ENCODE measurements around the gene RILPL2.
"Not testable (repeated sequence)": the region's sequence is repeated elsewhere in the genome, so short reads cannot be mapped to it uniquely, and the experiment has no call there.

RILPL2 gene

DNA sequence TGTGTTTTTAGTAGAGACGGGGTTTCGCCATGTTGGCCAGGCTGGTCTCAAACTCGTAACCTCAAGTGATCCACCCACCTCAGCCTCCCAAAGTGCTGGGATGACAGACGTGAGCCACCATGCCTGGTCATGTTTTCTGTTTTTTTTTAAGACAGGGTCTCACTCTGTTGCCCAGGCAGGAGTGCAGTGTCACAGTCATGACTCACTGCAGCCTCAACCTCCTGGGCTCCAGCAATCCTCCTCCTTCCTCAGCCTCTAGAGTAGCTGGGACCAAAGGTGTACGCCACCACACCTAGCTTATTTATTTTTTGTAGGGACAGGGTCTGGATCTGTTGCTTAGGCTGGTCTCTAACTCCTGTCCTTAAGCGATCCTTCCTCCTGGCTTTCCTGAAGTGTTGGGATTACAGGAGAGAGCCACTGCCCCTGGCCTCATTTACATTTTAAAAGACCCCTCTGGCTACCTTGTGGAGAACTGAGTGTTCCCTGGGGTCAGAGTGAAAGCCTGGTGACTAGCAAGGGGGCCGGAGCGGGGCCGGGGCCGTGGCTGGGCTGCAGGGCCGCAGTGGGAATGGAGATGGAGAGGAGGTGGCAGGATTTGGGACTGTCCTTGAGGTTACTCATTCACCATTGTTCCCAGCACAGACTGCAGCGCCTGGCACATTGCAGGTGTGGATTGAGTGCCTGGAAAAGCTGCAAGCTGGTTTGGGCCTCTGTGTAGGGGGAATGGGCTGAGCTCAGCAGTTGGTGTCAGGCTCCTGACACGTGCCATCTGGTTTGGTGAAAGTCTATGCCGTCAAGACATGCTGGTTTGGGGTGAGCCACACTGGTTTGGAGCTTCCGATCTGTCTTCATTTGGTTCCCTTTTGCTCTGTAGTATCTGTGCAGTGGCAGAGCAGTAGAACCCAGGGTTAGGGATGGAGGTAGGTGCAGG is 34.5 kb downstream of the RILPL2 start:
- FAIRE-seq, result no peak

DNA sequence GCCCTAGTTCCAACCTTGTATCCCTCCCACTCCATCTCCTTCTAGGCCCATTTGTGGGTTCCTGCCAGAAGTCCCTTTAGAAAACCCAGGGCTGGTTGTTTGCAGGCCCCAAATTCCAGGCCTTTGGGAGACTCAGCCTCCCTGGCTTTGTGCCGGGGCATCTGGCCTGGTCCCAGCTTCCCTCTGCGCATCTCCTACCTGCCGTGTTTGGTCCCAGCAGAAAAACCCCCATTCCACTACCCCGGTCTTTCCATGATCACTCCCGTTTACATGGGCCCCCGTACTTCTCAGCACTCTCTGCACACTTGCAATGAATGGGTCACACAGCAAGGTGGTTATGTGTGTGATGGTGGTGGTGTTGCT is 37.2 kb downstream of the RILPL2 start:
- no peak for FAIRE-seq

DNA sequence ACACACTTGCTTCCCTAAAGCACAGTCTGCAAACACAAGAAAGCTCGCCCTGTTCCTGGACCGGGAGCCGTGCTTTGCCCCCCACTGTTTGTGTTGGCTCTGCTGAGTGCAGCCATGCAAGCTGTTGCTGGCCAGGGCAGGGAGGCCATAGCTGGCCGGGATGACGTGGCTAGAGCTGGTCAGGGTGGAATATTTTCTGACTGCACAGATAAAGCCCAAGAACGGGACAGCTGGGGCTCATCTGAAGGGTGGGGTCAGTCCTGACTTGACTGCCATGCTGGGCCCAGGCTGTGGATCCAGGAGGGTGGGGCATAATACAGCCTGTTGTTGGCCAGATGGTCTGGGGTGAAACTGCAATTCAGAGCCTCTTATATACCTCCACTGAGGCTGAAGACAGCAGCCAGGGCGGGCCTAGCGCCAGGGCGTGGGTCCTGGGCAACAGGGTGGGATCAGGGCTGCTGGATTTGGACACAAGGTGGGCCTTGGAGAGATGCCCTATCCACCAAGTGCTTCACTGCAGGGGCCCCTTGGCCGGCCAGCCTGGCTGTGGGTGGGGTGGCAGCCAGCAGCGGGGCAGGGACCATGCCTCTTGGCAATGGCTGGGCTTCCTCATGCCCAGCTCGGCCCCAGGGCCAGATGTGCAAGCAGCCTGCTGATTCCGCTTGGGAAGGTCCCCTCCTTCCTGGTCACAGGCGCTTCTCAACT is 37.8 kb downstream of the RILPL2 start:
- no peak for FAIRE-seq

DNA sequence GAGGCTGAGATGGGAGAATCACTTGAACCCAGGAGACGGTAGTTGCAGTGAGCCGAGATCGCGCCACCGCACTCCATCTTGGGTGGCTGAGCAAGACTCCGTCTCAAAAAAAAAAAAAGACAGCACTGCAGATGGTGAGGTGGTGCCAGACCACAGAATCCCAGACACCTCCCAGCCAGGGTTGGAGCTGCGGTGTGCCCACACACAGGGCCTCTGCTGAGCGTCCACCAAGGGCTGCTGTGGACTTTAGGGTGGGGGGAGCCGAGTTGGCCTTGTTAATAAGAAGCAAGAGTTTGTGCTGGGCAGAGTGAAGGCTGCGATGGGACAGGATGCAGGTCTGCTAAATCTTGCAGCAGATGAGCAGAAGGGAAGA is 38.3 kb downstream of the RILPL2 start:
- no peak for FAIRE-seq

DNA sequence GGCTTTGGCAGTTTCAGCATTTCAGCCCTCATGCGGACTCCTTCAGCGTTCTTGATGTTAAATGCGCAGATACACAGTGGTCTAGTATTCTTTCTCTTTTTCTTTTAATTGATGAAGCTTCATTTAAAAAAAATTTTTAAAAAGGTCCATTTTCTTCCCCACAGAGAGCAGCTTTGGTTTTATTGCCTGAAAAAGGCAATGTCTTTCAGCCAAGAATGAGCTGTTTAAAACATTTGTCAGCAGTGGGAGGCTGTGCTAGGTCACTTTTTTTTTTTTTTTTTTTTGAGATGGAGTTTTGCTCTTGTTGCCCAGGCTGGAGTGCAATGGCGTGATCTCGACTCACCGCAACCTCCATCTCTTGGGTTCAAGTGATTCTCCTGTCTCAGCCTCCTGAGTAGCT is 39.1 kb downstream of the RILPL2 start:
- FAIRE-seq, result no peak

DNA sequence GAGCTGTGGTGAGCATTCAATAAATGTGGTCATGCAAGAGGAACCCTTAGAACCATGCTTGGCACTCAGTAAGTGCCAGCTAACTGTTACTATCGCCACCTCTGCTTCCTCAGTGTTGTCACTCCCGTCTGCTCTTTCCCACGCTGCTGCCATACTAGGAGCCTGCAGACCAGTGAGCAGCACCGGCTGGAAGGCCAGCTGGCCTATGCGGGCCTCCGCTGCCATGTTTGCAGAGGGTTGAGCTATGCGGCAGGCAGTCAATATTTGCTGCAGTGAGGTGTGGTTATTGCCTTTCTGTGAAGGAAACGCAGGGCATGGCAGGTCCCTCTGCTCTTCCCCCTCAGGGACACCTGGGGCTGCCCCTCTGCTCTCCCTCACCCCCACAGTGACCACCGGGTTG is 39.5 kb downstream of the RILPL2 start:
- FAIRE-seq, result no peak

DNA sequence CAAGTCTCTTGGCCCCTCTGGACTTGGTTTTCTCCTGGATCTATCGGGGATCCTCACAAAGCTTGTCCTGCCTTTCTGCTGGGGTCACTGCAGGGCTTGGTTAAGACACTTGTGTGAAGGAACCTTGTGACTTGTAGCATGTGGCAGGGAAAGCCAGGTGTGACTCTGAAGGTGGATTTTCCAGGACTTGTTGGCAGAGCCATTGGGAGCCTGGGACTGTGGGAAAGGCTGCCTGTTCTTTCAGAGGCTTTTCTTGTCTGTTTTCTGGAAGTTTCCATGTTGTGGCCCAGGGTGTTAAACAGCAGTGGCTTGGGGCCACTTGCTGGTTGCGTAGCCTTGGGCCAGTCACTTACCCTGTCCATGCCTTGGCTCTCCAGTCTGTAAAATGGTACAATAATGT is 39.9 kb downstream of the RILPL2 start:
- no peak for FAIRE-seq

DNA sequence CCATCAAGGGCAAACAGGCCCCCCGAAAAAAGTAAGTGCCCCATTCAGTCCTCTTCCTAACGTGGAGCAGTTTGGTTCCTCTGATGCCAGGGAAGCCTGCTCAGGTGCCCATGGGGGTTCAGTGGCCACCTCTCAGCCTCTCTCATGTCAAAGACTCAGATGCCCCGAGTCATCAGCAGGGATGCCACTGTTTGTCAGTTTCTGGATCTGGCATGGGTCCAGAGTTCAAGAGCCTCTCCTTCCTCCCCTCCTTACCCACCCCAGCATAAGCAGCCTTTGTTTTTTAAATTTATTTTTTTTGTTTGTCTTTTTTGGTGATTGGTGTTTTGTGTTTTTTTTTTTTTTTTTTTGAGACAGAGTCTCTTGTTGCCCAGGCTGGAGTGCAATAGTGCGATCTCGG is 41.2 kb downstream of the RILPL2 start:
- no peak for FAIRE-seq

DNA sequence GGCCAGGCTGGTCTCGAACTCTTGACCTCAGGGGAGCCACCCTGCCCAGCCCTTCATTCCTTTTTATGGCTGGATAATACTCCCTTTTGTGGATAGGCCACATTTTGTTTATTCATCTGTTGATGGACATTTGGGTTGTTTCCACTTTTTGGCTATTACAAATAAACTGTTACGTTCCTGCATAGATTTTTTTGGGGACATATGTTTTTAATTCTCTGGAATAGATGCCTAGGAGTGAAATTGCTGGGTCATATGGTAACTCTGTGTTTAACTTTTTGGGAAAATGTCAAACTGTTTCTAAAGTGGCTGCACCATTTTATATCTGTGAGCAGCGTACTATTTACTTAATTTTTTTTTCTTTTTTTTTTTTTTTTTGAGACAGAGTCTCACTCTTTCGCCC is 42.7 kb downstream of the RILPL2 start:
- FAIRE-seq, result no peak

DNA sequence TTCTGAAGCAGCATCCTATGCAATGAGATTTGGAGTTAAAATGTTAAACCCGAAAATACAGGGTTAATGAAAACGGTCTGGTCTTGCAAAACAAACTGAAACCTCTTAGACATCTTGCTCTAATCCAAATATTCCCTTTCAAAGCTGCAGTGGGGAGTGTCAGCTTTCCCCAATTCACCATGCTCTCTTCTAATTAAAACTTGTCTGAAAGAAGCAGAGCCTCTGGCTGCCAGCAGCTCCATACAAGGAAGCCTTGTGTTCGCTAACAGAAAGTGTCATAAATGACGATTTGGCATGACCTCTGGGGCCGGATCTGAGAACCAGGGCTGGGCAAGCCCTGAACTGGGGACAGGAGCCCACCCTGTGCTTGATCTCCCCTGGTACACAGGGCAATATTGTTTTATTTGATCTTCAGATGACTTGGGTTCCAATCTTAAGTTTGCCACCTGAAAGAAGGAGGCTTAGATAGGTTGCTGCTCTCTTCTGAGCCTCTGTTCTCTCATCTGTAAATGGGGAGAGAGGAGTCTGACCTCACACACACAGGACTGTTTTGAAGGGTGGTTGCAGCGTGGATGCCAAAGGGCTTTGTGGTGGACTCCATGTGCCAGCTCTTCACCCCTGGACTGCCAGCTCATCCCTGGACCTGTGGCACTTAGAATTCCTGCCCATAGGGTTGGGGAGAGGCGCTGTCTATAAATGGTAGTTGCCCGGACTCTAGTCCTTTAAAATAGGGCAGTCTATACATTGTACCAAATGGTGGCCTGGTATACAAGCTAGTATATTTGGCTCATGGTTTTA is 44.7 kb downstream of the RILPL2 start:
- no peak for FAIRE-seq

DNA sequence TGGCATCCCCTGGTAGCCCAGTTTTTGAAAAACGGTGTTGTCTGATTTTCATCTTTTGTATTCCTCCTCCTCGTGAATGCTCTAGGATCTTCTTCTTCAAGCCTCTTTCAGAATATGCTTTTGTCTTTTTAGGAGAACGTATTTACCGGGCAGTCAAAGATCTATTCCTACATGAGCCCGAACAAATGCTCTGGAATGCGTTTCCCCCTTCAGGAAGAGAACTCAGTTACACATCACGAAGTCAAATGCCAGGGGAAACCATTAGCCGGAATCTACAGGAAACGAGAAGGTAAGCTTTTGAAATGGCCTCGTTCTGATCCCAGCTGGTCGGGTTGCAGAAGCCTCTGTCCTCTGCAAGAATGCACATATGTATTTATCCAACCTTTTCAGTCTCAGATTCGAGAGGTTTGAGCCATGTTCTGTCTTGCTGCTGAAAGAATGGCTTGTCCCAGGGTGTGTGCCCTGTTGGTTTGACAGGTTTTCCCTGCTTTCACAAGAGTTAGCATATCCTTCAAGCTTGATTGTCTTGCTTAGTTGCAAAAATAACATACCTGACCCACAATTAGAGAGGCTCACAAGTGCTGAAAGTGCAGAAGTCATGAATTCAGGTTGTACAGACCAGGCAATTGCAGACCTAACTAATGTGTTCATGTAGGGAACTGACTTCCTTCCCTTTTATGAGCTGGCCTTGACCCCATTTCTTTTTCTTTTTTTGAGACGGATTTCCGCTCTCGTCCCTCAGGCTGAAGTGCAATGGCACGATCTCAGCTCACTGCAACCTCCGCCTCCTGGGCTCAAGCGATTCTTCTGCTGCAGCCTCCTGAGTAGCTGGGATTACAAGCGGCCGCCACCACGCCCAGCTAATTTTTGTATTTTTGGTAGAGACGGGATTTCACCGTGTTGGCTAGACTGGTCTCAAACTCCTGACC is 45.7 kb downstream of the RILPL2 start:
- no peak for FAIRE-seq

DNA sequence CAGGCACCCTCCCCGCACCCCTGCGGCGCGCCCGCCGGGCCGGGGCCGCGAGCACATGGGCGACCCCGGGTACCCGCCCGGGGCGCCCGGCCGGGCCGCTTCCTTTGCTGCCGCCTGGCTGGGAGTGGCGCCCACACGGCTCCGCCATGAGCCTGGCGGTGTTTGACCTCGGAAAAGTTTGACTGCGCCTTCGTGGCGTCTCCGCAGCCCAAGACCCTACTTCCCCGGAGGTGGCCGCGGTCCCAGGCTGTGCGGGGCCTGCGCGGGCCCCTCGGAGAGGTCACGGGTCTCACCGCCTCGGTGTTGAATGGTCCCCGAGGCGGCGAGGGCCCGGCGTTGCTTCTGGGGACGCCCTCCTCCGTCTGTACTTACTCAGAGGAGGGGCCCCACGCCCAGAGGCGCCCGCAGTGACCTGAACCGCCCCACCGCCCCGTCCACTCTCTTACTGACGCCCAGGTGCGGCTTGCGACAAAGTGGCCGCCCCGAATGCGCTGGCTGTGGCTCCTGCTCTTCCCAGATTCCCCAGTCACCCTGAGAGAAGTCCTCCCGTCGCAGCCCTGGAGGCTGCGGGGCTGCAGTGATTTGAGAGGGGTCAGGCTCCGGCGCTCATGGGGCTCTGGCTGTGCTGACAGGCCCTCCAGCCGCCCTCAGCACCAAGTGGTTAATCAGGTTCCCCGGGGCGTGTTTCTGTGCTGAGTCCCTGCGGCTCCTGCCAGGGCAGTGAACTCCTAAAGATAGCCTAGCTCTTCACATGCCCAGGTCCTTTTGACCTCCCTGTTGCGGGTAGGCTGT is 46.7 kb downstream of the RILPL2 start:
- no peak for FAIRE-seq

DNA sequence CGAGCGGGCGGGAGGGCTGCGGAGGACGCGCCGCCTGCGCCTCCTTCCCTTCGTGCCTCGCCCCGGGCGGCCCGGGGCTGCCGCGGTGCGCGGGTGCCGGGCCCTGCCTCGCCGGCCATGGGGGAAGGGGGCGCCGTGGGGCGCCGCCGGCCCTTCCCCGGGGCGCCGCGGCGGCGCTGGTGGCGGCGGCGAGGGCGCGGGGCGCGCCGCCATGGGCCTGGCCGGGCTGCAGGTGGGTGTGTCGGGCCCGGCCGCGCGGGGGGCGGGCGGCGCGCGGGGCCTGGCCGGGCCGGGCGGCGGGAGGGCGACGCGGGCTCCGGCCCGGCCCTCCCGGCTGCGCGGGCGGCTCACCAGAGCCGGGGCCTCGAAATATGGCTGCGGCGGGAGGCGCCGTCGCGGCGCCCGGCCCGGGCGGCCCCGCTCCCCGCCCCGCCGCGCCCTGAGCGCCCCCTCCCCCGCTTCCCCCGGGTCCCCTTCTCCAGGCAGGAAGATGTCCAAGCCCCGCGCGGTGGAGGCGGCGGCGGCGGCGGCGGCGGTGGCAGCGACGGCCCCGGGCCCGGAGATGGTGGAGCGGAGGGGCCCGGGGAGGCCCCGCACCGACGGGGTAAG is 47.4 kb downstream of the RILPL2 start:
- FAIRE-seq, result no peak

DNA sequence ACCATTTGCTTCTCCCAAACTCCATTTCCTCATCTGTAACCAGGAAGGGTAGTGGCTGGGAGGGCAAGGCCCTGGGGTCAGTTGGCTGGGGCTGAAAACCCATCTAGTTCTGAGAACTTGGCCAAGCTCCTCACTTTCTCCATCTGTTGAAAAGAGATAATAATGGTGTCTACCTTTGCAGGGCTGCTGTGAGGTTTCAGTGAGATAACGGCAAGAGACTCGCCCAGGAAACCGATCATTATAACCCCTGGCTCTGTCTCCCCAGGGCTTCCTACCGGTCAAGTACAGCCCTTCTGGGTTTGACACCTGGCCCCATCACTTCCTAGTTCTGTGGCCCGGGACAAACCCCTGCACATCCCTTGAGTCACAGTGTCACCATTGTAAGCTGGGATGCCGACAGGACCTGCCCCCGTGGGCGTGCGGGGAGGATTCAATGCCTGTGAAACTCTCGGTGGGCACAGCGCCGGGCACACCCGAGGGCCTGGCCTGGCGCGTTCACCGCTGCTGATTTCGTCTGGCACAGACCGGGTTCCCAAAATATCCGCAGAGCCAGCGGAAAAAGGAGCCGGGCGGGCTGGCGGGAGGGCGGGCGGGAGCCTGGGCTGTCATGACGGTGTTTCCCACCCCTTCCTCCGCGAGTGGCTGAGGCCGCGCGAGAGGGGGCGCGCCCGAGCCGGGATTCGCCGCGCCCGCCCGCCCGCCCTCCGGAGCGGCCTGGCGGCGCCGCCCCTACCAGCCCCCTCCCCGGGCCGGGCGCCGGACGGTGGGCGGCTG is 48.1 kb downstream of the RILPL2 start:
- FAIRE-seq, result no peak

DNA sequence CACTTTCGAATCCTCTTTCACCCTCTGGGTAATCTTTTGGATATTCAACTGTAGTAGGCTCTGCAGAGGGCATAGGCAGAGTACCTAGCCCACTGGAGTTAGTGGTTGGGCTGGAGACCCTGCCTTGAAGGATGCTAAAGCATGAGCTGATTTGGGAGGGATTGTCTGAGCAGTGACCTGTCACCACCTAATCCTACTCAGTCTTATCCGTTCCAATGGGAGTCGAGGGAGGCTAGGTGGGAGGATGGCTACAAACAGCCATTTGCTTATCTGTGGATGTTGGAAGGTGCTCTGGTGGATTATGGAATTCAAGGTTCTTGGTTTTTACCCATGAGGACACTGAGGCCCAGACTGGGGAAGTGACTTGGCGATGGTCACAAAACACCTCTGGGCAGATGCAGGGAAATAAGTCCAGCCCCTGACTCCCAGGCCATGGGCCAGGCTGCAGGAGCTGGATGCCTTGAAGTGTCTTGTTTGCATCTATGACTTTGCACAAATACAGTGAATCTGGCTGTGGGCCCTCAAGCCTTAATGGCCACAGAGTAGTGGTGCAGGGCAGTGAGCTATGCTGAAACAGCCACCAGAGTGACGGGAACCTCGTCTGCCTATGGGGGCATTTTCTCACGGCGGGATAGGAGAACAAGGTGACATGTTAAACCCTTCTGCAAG is 48.8 kb downstream of the RILPL2 start:
- FAIRE-seq, result no peak

DNA sequence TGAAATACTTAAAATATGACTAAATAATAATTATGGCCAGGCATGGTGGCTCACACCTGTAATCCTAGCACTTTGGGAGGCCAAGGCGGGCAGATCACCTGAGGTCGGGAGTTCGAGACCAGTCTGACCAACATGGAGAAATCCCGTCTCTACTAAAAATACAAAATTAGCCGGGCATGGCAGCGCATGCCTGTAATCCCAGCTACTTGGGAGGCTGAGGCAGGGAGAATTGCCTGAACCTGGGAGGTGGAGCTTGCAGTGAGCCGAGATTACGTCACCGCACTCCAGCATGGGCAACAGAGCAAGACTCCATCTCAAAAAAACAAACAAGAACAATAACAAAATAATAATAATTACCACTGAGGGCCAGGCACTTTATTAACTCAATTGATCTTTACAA is 50.9 kb downstream of the RILPL2 start:
- not testable (repeated sequence) for FAIRE-seq

DNA sequence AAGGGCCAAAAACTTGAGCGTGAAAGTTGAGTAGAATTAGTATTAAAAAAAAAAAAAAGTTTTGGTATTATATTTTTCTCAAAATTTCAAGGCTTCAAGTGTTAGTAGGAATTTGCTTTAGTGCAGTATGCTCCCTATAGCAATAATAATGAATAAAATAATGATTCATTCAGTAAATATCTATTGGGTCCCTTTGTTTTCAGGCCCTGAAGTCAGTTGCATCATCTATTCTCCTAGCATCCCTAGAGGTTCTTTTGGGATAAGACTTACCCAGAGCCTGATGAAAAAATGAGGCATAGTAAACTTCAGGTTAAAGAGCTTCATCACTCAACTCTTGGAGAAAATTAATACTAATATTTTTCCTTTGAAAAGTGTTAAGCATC is 51.5 kb downstream of the RILPL2 start:
- FAIRE-seq, result no peak

DNA sequence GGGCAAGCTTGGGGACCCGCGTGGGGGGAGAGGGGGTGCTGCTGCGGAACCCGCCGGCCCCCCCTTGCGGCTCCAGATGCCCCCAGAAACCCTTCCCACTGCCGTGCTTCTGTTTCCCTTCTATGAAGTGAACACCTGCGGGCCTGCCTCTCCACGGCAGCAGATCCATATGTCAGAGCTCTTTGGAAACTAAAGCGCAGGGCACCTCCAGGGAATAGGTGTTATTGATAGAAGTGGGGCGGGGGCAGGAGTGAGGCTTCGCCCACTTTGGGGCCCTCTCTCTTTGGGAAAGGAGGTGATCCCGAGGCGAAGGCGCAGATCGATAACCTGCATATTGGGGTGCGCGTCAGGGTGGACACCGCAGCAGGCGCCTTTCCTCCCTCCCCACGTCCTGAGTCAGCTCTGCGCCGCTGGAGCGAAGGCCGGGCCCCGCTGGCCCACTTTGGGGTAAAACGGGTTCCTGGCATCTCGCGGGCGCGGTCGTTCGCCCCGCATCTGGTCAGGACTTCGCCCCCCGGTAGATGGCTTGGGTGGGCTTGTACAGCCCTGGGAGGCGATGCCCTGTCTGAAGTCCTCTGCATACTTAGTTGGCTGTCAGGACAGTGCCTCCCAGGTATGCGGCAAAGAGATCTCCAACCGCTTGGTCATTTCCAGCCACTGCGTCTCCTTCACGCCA is 52.0 kb downstream of the RILPL2 start:
- FAIRE-seq, result no peak

DNA sequence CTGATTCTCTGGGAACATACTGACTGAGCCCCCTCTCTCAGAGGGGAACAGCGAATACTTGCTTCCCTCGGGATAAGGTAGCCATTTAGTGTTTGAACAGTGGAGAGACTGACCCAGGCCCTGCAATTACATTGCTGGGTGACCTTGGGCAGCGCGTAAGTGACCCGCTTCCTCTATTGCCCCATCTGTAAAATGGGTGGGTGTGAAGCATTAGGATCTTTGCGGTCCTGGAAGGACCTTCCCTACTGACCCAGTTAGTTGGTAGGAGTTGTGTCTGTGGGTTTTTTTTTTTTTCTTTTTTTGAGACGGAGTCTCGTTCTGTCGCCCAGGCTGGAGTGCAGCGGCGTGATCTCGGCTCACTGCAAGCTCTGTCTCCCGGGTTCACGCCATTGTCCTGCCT is 53.8 kb downstream of the RILPL2 start:
- FAIRE-seq, result no peak

All from G401.6 (cell line).